8988T (cell line): ENCODE results near the gene STX12.
"Not testable (repeated sequence)": the region's sequence is repeated elsewhere in the genome, so short reads cannot be mapped to it uniquely, and the experiment has no call there.

Experiments used
- DNase-seq: peaks from one replicate; pipeline ENCODE4 v3.0.0; 2011

The STX12 gene

DNA sequence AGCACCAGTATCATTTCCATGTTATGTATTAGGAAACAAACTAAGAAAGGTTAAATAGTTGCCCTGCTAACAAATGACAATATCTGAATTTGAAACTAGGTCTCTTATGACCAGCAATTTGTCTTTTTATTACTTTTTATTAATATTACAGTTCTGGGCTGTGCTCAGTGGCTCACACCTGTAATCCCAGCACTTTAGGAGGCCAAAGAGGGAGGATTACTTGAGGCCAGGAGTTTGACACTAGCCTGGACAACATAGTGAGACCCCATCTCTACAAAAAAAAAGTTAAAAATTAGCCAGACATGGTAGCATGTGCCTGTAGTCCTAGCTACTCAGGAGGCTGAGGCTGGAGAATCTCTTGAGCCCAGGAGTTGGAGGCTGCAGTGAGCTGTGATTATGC, 3.3 kb downstream of the STX12 start:
- DNase-seq: not testable (repeated sequence)

DNA sequence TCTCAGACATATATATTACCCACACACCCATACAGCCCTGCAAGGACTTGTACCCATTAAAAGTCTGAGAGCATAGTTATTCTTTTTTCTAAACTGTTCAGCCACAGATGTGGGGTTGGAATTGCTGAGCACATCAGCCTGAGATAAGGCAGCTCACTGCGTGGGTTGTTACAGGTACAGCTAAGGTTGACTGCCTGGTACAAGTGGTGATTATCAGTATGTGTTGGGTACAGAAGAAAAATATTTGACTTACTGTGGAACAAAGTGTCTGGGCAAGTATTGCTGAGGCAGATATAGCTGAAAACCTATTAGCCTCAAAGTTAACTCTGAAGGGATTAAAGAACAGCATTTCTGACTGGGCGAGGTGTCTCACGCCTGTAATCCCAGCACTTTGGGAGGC, 5.0 kb downstream of the STX12 start:
- no peak for DNase-seq

DNA sequence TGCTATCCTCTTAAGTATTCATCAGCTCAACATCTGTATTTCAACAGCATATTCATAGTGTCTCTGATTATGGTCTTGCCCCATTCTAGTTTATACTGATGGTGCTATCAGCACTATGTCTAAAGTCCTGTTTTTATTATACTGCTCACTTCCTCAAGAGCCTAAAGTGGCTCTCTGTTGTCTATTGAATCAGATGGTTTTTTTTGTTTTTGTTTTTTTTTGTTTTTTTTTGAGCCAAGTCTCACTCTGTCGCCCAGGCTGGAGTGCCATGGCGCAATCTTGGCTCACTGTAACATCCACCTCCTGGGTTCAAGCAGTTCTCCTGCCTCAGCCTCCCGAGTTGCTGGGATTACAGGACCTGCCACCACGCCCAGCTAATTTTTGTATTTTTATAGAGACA, 6.1 kb downstream of the STX12 start:
- no peak for DNase-seq

DNA sequence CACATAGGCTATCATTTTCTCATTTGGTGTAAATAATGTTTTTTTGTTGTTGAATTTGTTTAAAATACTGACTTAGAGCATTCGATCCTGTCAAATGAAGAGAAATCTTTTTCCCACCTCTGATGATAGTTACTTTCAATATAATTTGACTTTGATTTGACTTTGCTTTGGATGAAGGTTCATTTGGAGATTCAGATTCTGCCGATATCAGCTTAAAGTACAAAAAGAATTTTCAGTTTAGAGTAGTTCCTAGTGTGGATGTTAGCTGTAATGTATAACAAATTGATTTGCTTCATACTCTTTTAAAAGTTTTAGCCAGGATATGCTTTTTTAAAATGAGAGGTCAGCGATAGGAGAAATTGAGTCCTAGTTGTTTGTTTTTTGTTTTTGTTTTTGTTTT, 9.9 kb downstream of the STX12 start:
- DNase-seq: no peak

DNA sequence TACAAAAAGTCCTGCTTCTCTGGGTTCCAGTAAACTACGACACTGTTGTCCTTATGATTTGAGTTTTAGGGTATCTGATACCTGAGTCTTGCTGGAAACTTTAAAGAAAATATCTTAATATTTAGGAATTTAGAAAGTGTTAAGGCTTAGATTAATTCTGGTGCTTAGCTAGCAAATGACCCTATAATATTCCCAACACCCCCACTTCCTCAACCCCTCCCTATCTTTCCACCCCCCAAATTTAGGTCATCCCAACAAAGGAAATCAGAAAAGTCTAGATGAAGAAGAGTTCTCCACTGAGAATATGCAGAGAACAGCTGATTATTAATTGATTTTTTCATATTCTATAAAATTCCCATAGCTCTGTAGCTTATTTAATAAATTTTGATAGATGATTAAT, 11.7 kb downstream of the STX12 start:
- DNase-seq: no peak

DNA sequence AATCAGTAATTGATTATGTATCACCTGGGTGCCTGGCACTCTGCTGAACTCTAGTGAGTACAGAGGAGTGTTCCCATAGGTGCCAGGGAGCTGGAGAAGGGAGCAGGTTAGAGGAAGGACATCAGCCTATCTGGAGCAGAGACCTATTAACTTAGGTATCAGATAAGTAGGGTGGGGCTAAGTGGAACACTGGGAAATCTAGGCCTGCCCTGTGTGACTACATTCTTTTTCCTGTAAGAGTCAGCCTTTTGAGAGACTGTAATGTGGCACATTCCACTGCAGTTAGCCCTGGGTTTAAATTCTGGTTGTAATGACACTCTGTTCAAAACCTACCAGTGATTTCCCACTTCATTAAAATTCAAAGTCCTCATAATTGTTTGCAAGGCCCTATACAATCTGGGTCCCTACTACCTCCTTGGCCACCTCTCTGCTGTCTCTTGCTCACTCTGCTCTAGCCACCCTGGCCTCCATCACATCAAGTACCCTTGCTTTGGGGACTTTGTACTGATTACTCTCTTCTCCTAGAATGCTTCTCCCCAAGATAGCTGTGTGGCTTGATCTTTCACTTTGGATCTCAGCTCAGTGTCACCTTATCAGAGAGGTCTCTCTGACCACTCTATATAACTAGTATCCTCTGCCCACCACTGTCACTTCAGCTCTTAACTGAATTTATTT, 12.9 kb downstream of the STX12 start:
- no peak for DNase-seq

DNA sequence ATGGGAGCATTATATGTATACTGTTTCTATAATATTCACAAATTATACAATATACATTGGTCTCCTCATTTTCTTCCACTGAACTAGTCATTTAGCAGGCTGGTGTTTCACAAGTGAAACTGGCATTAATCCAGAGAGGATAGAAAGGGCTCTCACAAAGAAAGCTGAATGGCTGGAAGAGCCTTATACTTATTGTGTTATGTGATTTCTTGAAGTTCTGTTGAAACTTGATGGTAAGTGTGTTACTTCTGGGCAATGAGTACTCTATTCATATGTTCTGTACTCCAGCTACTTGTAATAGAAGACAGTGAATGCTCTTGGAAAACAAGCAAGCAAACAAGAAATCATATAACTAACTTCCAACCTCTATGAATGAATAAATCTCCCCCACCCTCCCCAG, 14.9 kb downstream of the STX12 start:
- DNase-seq: no peak

DNA sequence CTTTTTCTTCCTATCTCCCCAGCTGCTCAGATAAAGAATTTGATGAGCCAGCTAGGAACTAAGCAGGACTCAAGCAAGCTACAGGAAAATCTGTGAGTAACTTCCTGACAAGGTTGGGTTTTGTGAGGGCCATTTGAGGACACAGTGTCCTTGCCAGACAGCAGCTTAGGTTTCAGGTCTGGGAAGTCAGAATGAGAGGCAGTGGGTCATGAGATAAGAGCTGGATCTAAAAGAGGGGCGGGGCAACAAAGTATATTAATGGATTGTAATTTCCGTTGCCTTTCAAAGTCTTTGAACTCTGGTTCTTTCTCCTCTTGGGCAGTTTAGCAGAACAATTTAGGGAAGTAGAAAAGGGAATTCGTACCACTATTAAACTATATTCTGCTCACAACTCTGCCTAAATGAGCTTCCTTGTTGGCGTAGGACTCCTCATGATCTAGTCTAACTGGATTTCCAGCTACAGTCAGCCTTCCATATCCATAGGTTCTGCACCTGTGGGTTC, 16.6 kb downstream of the STX12 start:
- DNase-seq: no peak

DNA sequence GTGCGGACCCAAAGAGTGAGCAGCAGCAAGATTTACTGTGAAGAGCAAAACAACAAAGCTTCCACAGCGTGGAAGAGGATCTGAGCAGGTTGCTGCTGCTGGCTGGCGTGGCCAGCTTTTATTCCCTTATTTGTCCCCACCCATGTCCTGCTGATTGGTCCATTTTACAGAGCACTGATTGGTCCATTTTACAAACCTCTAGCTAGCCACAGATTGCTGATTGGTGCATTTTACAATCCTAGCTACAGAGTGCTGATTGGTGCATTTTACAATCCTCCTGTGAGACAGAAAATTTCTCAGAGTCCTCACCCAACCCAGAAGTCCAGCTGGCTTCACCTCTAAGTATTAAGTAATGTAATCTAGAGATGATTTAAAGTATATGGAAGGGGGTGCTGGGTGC, 17.3 kb downstream of the STX12 start:
- not testable (repeated sequence) for DNase-seq

DNA sequence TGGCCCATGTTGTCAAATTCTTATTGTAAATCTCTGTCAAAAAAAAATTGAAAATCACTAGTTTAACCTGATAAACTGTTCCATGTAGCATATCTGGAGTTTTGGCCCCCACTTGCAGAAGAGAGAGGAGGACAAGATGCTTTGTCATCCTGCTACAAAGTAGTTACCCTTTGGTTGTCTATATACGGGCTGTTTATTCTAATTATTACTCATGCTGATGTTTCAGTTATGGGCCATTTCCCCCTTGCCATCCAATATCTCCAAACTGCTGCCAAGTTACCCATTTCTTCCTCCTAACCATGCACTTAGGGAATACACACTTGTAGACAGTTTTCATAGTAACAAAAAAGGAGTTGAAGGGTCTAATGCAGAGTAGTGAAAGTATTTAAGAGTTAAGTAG, 22.6 kb downstream of the STX12 start:
- DNase-seq: no peak

DNA sequence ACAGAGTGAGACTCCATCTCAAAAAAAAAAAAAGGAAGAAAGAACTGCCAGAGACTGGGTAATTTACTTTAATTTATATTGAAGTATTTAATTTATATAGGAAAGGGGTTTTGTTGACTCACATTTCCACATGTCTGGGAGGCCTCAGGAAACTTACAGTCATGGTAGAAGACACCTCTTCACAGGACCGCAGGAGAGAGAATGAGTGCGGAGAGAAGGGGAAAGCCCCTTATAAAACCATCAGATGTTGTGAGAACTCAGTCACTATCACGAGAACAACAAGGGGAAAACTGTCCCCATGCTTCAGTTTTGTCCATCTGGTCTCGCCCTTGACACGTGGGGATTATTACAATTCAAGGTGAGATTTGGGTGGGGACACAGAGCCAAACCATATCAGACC, 31.8 kb downstream of the STX12 start:
- DNase-seq: no peak

DNA sequence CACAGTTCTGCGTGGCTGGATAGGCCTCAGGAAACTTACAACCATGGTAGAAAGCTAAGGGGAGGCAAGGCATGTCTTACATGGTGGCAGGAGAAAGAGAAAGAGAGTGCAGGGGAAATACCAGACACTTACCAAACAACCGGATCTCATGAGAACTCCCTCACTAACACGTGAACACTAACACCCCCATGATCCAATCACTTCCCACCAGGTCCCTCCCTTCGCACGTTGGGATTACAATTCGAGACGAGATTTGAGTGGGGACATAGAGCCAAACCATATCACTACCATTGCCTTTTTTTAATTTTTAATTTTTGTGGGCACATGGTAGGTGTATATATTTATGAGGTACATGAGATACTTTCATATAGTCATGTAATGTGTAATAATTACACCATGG, 33.7 kb downstream of the STX12 start:
- DNase-seq: no peak

DNA sequence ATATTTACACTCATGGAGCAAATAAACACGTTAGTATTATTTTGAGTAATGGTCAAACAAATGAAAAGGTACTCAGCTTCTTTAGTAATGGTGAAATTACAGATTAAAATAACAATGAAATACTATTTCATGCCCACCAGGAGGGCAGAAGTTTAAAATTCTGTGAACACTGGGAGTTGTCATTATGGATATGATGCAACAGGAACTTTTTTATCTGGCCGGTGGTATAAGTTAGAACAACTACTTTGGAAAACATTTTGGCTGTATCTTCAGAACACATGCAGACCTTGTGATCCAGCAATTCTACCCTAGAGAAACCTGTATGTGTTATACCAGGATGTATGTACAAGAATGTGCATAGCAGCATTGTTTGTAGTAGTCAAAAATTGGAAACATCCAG, 34.4 kb downstream of the STX12 start:
- DNase-seq: no peak

DNA sequence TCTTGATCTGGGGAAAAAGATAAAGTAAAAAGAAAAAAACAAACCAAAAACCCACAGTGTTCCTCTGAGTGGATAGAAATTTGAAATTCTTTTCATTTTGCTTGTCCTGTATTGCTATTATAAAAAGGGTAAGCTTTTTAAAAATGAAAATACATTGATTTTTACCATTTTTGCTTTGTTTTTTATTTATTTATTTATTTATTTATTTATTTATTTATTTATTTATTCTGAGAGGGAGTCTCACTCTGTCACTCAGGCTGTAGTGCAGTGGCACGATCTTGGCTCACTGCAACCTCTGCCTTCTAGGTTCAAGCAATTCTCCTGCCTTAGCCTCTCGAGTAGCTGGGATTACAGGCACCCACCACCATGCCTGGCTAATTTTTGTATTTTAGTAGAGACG, 35.1 kb downstream of the STX12 start:
- DNase-seq: not testable (repeated sequence)

DNA sequence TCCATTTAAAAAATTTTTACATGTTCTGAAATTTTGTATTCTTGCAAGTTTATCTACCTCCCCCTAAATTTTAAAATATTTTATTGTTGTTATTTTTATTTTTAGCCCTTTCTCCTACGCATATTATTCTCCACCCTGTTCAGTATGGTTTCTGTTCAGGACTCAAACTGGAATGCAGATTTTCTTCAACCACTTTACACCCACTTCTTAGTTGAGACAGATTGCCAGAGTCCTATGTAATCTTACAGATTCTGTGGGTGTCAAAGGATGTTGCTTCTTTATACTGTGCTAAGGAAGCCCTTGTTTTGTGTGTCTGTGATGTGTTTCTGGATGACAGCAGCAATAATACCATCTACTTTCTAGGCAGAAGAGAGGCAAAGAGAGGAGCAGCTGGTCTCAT, 36.9 kb downstream of the STX12 start:
- no peak for DNase-seq

DNA sequence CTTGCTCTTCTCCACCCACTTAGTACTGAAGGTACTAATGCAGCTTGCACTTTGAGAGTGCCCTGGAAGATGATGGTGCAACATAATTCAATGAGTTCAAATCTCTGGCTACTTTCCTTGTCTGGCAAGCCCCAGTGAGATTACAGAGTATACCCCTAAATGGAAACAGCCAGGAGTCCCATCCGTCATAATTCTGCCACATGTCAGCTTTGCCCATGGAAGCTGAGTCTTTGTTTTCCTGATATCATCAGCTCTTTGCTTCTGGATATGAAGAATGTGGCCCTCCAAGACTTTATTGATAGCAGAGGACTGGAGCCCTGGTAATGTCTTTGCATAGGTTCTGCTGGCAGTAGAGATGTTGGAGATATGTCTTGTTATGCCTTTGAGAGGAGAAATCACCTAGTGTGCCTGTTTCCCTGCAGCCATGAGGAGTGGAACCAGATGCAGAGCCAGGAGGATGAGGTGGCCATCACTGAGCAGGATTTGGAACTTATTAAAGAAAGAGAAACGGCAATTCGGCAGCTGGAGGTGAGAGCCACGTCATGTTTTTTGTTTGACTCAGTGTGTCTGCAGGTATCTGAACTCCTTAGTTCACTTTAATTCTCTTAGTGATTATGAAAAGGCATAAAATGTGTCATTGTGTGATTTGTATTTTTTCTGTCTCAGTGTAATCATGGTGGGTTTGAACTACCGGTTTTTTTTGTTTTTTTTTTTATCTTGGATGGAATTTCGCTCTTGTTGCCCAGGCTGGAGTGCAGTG, 38.9 kb downstream of the STX12 start:
- DNase-seq: no peak

DNA sequence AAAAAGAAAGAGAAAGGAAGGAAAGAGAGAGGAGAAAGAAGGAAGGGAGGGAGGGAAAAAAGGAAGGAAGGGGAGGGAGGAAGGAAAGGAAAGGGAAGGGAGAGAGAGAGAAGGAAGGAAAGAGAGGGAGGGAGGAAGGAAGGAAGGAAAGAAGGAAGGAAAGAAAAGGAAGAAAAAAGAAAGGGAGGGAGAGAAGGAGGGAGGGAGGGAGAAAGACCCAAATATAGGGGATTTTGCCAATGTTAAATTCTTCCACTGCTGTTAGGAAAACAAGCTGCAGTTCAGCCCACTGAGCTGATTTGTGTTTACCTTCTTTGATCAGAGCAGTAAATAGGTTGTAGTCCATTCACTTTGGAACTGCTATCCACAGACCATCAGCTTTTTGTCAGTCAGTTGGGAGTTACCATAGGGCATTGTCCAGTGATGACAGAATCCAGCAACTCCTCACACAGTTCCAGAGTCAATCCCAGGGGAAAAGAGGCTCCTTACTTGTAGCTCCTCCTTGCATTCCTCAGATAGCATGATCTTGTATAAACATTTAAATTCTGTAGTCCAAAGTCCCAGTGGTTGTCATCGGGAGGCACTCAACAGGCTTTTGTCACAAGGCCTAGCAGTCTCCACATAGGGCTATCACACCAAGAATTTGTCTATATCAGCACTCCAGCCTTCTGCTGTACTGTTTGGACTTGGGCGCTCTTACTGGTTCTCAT, 44.1 kb downstream of the STX12 start:
- DNase-seq: no peak

DNA sequence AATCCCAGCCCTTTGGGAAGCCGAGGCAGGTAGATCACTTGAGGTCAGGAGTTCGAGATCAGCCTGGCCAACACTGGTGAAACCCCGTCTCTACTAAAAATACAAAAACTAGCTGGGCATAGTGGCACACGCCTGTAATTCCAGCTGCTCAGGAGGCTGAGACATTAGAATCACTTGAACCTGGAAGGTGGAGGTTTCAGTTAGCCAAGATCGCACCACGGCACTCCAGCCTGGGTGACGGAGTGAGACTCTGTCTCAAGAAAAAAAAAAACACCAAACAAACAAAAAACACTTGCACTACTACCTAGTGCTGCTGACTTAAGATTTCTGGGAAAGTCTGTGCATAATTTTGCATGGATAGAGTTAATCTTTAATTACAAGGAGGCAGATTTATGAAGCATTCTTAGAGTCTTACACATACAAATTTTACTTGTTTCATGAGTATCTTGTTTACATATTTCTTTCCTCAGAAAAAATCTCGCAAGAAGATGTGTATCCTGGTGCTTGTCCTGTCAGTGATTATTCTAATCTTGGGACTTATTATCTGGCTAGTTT, 48.8 kb downstream of the STX12 start:
- no peak for DNase-seq

DNA sequence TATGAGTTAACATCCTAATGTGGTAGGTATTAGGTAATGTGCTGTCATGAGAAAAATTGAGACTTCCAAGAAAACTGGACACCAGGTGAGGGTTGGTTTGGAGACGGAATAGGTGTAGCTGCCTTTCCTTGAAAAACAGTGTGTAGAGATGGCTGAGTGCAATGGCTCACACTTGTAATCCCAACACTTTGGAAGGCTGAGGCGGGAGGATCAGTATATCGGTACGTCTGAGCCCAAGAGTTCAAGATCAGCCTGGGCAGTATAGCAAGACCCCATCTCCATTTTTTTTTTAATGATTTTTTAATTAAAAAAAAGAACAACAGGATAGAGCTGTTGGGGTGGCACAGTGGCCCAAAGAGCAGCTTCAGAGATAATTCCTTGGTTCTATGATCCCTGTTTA, 50.8 kb downstream of the STX12 start:
- DNase-seq: no peak

DNA sequence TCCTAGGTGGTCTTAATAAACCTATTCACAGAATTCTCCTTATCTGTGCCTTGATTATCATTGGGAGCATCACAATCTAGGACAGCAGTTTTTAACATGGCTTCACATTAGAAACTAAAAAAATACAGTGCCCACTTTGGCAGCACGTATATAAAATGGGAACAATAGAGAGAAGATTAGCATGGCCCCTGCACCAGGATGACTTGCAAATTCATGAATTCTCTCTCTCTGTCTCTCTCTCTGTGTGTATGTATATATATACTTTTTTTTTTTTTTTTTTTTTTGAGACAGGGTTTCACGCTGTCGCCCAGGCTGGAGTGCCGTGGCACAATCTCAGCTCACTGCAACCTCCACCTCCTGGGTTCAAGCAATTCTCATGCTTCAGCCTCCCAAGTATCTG, 51.4 kb downstream of the STX12 start:
- no peak for DNase-seq

DNA sequence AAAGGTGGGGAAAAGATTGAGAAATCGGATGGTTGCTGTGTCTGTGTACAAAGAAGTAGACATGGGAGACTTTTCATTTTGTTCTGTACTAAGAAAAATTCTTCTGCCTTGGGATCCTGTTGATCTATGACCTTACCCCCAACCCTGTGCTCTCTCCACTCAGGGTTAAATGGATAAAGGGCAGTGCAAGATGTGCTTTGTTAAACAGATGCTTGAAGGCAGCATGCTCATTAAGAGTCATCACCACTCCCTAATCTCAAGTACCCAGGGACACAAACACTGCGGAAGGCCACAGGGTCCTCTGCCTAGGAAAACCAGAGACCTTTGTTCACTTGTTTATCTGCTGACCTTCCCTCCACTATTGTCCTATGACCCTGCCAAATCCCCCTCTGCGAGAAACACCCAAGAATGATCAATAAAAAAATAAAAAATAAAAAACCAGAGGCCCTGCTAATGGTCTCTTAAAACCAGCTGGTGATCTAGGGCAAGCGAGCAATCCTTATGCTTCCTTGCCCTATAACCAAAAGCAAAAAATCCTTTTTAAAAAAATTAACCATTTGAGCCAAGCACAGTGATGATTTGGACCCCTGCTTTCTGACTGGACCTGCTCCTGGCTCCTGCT, 56.4 kb downstream of the STX12 start:
- DNase-seq: not testable (repeated sequence)

DNA sequence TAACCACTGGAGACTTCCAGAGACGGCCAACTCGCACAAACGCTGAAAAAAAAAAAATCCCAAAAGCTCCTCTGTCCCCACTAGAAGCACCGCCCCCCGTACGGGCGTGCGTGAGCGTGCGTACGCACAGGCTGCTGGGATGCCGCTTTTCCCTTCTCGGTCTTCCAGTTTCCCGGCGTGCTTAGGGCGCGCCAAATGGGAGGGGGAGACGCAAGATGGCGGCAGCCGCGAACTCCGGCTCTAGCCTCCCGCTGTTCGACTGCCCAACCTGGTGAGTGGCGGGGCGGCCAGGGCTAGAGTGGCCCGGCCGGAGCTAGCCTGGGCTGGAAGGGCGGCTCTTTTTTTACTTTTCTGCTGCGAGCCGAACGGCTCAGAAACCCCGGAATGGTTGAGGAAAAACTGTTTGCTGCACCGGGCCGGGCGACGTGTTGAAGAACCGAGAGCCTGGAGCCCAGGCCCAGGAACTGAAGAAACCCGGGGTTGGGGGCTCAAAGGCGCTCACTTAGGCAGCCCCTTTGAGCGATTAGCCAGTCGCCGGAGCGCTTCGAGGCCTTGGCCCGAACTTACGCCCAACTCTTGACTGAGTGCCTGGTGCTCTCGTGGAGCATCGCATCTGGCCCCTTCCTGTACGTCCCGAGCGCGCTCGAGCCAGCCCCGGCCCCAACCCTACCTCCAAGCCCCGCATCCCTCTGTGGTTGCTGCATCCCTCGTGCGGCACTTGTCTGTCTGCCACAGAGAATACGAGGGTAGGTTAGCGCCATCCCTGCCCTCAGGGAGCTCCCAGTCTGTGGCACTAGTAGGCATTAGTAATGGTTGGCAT, 57.8 kb downstream of the STX12 start, which contains the start of gene PPP1R8:
PPP1R8 (plus strand) TSS at position 162 of the 820 bp plus-strand sequence; CDS start at position 216, 54 bp downstream.
- DNase-seq: peak; percentile 43
